ENCODE data around the gene UTS2B.

UTS2B gene

GRCh38 chr3:191320316-191320715 is 10.0 kb downstream of the UTS2B start:
- DNase-seq: no peak

GRCh38 chr3:191316876-191317603 is 13.3 kb downstream of the UTS2B start:
- no peak for DNase-seq

GRCh38 chr3:191314109-191314728 is 16.1 kb downstream of the UTS2B start:
- DNase-seq: no peak

- DNase-seq: no peak
These were observed 17.0 kb downstream of the UTS2B start for GRCh38 chr3:191313296-191313695.

- DNase-seq: no peak
These were observed 23.0 kb downstream of the UTS2B start for GRCh38 chr3:191307341-191307740.

GRCh38 chr3:191306428-191306827 is 23.9 kb downstream of the UTS2B start:
- DNase-seq: no peak

- no peak for DNase-seq
These were observed 26.7 kb downstream of the UTS2B start for GRCh38 chr3:191303596-191303995.

GRCh38 chr3:191302451-191302850 is 27.9 kb downstream of the UTS2B start:
- no peak for DNase-seq

GRCh38 chr3:191301782-191302411 is 28.4 kb downstream of the UTS2B start:
- DNase-seq: no peak

GRCh38 chr3:191301017-191301416 is 29.3 kb downstream of the UTS2B start:
- DNase-seq: no peak

GRCh38 chr3:191300422-191300821 is 29.9 kb downstream of the UTS2B start:
- no peak for DNase-seq

- no peak for DNase-seq
These were observed 31.5 kb downstream of the UTS2B start for GRCh38 chr3:191298846-191299245.

- no peak for DNase-seq
These were observed 34.2 kb downstream of the UTS2B start for GRCh38 chr3:191296041-191296541.

- DNase-seq: no peak
These were observed 36.0 kb downstream of the UTS2B start for GRCh38 chr3:191294291-191294690.

GRCh38 chr3:191292243-191293015 is 37.9 kb downstream of the UTS2B start:
- DNase-seq: no peak

GRCh38 chr3:191290311-191291025 is 39.9 kb downstream of the UTS2B start:
- DNase-seq: no peak

GRCh38 chr3:191283400-191283799 is 46.9 kb downstream of the UTS2B start:
- DNase-seq: no peak

GRCh38 chr3:191282251-191283185 is 47.8 kb downstream of the UTS2B start:
- no peak for DNase-seq

GRCh38 chr3:191280882-191281281 is 49.4 kb downstream of the UTS2B start:
- no peak for DNase-seq

- DNase-seq: no peak
These were observed 50.2 kb downstream of the UTS2B start for GRCh38 chr3:191280111-191280510.

GRCh38 chr3:191275751-191276150 is 54.6 kb downstream of the UTS2B start:
- DNase-seq: no peak

Measured in T1000 (cell line).